WTC11 (cell line): Measurements from ENCODE around the gene CD80. TPM values are rescaled to one million over a fixed set of nuclear protein-coding genes. Genes with fewer than 3 reads are reported as not detected.
"Not testable (repeated sequence)": the region's sequence is repeated elsewhere in the genome, so short reads cannot be mapped to it uniquely, and the experiment has no call there.

Experiments
- ATAC-seq: fragments of 200-7000 bp; cut with Tn5 transposase; 2 replicates; pipeline ENCODE4 v1.10.0; 2021; ENCODE audit warnings: mild to moderate bottlenecking, moderate library complexity
- CTCF ChIA-PET: fragments of 300-600 bp; sonication (Branson Sonifier 250); formaldehyde crosslinking; loops from one replicate; lab custom pipeline; 2021; ENCODE audit warnings: antibody characterized with exemption; lab: Charles Lee
- POLR2A ChIA-PET: fragments of 350-600 bp; sonication (Branson Sonifier 250); formaldehyde crosslinking; loops from one replicate; lab custom pipeline; 2021; ENCODE audit warnings: antibody characterized with exemption; lab: Charles Lee
- DNase-seq: peaks from one replicate; pipeline ENCODE4 v3.0.0; 2021; ENCODE audit warnings: low spot score
- H3K27ac Mint-ChIP-seq: 2 replicates; pipeline ENCODE4 v1.8.0; 2021; ENCODE audit warnings: mixed read lengths
- H3K27me3 Mint-ChIP-seq: 2 replicates; pipeline ENCODE4 v1.8.0; 2021; ENCODE audit warnings: low read depth, mild to moderate bottlenecking, moderate library complexity, mixed read lengths
- H3K36me3 Mint-ChIP-seq: 2 replicates; pipeline ENCODE4 v1.8.0; 2021; ENCODE audit warnings: mixed read lengths
- H3K4me1 Mint-ChIP-seq: 2 replicates; pipeline ENCODE4 v1.8.0; 2022; ENCODE audit warnings: mixed read lengths
- H3K4me3 Mint-ChIP-seq: 2 replicates; pipeline ENCODE4 v1.8.0; 2021; ENCODE audit warnings: mild to moderate bottlenecking, moderate library complexity, mixed read lengths
- H3K9me3 Mint-ChIP-seq: 2 replicates; pipeline ENCODE4 v1.8.0; 2021; ENCODE audit warnings: mixed read lengths
- ATF3 ChIP-seq: sonication (generic); formaldehyde crosslinking; conservative IDR thresholded peaks from 2 replicates; pipeline ENCODE4 v1.8.1; 2022; ENCODE audit warnings: mild to moderate bottlenecking, missing genetic modification reagents
- E2F1 ChIP-seq: sonication (generic); formaldehyde crosslinking; IDR thresholded peaks from 2 replicates; pipeline ENCODE4 v1.8.0; 2022; ENCODE audit warnings: mild to moderate bottlenecking, missing genetic modification reagents
- E2F5 ChIP-seq: sonication (generic); formaldehyde crosslinking; IDR thresholded peaks from 2 replicates; pipeline ENCODE4 v1.8.1; 2022; ENCODE audit warnings: mild to moderate bottlenecking, moderate library complexity, missing genetic modification reagents
- ELF4 ChIP-seq: sonication (generic); formaldehyde crosslinking; IDR thresholded peaks from 2 replicates; pipeline ENCODE4 v1.8.1; 2022; ENCODE audit warnings: low read depth, mild to moderate bottlenecking, moderate library complexity, missing genetic modification reagents
- ESRRA ChIP-seq: sonication (generic); formaldehyde crosslinking; IDR thresholded peaks from 2 replicates; pipeline ENCODE4 v1.8.1; 2022; ENCODE audit warnings: mild to moderate bottlenecking, missing genetic modification reagents, borderline replicate concordance
- FOXJ3 ChIP-seq: sonication (generic); formaldehyde crosslinking; IDR thresholded peaks from 2 replicates; pipeline ENCODE4 v1.9.0; 2021; ENCODE audit warnings: missing genetic modification reagents, mild to moderate bottlenecking, borderline replicate concordance
- GTF2I ChIP-seq: fragments of 250-450 bp; sonication (Bioruptor Pico); conservative IDR thresholded peaks from 2 replicates; pipeline ENCODE4 v1.4.0; 2021; ENCODE audit warnings: mild to moderate bottlenecking
- MXD4 ChIP-seq: fragments of 250-450 bp; sonication (Bioruptor Pico); IDR thresholded peaks from 2 replicates; pipeline ENCODE4 v1.8.0; 2021; ENCODE audit warnings: mild to moderate bottlenecking, moderate library complexity, borderline replicate concordance
- MYBL2 ChIP-seq: sonication (generic); formaldehyde crosslinking; IDR thresholded peaks from 2 replicates; pipeline ENCODE4 v1.8.1; 2023; ENCODE audit warnings: mild to moderate bottlenecking, moderate library complexity, missing genetic modification reagents
- NFATC4 ChIP-seq: fragments of 250-450 bp; sonication (Bioruptor Pico); IDR thresholded peaks from 2 replicates; pipeline ENCODE4 v1.9.0; 2021; ENCODE audit warnings: mild to moderate bottlenecking
- NFYB ChIP-seq: sonication (generic); formaldehyde crosslinking; conservative IDR thresholded peaks from 2 replicates; pipeline ENCODE4 v1.8.0; 2022; ENCODE audit warnings: low read depth, missing genetic modification reagents
- NR1H2 ChIP-seq: sonication (generic); formaldehyde crosslinking; IDR thresholded peaks from 2 replicates; pipeline ENCODE4 v1.9.0; 2021; ENCODE audit warnings: mild to moderate bottlenecking, moderate library complexity, missing genetic modification reagents
- NR2C2 ChIP-seq: sonication (generic); formaldehyde crosslinking; IDR thresholded peaks from 2 replicates; pipeline ENCODE4 v1.8.0; 2022; ENCODE audit warnings: mild to moderate bottlenecking, missing genetic modification reagents
- PRRX2 ChIP-seq: fragments of 250-450 bp; sonication (Bioruptor Pico); IDR thresholded peaks from 2 replicates; pipeline ENCODE4 v1.8.0; 2021; ENCODE audit warnings: mild to moderate bottlenecking
- RORB ChIP-seq: fragments of 250-450 bp; sonication (Bioruptor Pico); IDR thresholded peaks from 2 replicates; pipeline ENCODE4 v1.9.0; 2021; ENCODE audit warnings: mild to moderate bottlenecking
- TP53 ChIP-seq: sonication (generic); formaldehyde crosslinking; IDR thresholded peaks from 2 replicates; pipeline ENCODE4 v1.8.1; 2023; ENCODE audit warnings: mild to moderate bottlenecking, missing genetic modification reagents
- USF2 ChIP-seq: sonication (generic); formaldehyde crosslinking; IDR thresholded peaks from 2 replicates; pipeline ENCODE4 v1.8.1; 2023; ENCODE audit warnings: mild to moderate bottlenecking, missing genetic modification reagents, moderate library complexity
- ZNF121 ChIP-seq: sonication (generic); formaldehyde crosslinking; IDR thresholded peaks from 2 replicates; pipeline ENCODE4 v1.8.0; 2023; ENCODE audit warnings: missing genetic modification reagents
- ZNF263 ChIP-seq: sonication (generic); formaldehyde crosslinking; IDR thresholded peaks from 2 replicates; pipeline ENCODE4 v1.8.1; 2022; ENCODE audit warnings: low read depth, mild to moderate bottlenecking, moderate library complexity, missing genetic modification reagents
- ZNF396 ChIP-seq: fragments of 250-450 bp; sonication (Bioruptor Pico); IDR thresholded peaks from 2 replicates; pipeline ENCODE4 v1.8.0; 2021; ENCODE audit warnings: mild to moderate bottlenecking, moderate library complexity, borderline replicate concordance
- ZNF425 ChIP-seq: fragments of 250-450 bp; sonication (Bioruptor Pico); conservative IDR thresholded peaks from 2 replicates; pipeline ENCODE4 v1.9.0; 2021; ENCODE audit warnings: mild to moderate bottlenecking
- ZNF512 ChIP-seq: sonication (generic); formaldehyde crosslinking; IDR thresholded peaks from 2 replicates; pipeline ENCODE4 v1.8.1; 2022; ENCODE audit warnings: missing genetic modification reagents, borderline replicate concordance
- ZNF671 ChIP-seq: fragments of 250-450 bp; sonication (Bioruptor Pico); IDR thresholded peaks from 2 replicates; pipeline ENCODE4 v1.8.0; 2021; ENCODE audit warnings: mild to moderate bottlenecking
- total RNA-seq: library from RNA; stranded (reverse); gene quantifications from 3 replicates; pipeline ENCODE4 v1.2.3, GENCODE V29; 2021

Gene CD80
- total RNA-seq, 1 experiment from 2014 or later, result 0.24 TPM

- Mint-ChIP-seq H3K27me3 (no peaks in the 10 kb centered on the region; the same call in 1 of the 2 replicates), H3K4me3 (no peak overlapping the region), H3K27ac (no peak overlapping the region), H3K36me3 (no peaks in the 10 kb centered on the region), H3K9me3 (no peaks in the 10 kb centered on the region), H3K4me1 (peaks cover 12% of the 10 kb centered on the region; the same call in 1 of the 2 replicates)
- ATAC-seq, result no peak
- CTCF ChIA-PET, result no interaction called here
- DNase-seq, result no peak
- TF ChIP-seq RORB (CRISPR knock-in tag) (no peak), NFYB (CRISPR knock-in tag) (no peak), USF2 (no peak), ESRRA (CRISPR knock-in tag) (no peak), NR2C2 (CRISPR knock-in tag) (no peak), ZNF121 (no peak), TP53 (CRISPR knock-in tag) (no peak), PRRX2 (CRISPR knock-in tag) (no peak), E2F5 (no peak), NFATC4 (CRISPR knock-in tag) (no peak)
- TF ChIP-seq, all 79 proteins: peak for 0
- POLR2A ChIA-PET, result no interaction called here
These were observed 5.5 kb downstream of the CD80 start for GRCh38 chr3:119553823-119554415.

GRCh38 chr3:119552928-119553327, 6.5 kb downstream of the CD80 start:
- DNase-seq, H3K9me3 Mint-ChIP-seq, CTCF ChIA-PET, ATAC-seq, H3K27ac Mint-ChIP-seq, H3K4me3 Mint-ChIP-seq, POLR2A ChIA-PET, H3K36me3 Mint-ChIP-seq, H3K27me3 Mint-ChIP-seq: not testable (repeated sequence)
- peaks cover 12% of the 10 kb centered on the region; the same call in 1 of the 2 replicates for H3K4me1 Mint-ChIP-seq

- ChIA-PET POLR2A (no interaction called here), CTCF (interaction anchor here (0.6 to 0.9 kb wide), 2 partner anchors 49 to 360 kb away, joined by 4 to 5 read pairs; no protein-coding TSS in a partner anchor)
- H3K9me3 Mint-ChIP-seq, result no peaks in the 10 kb centered on the region
- ATAC-seq (peak; percentile 38), DNase-seq (no peak)
- H3K4me3 Mint-ChIP-seq, result no peak overlapping the region
- H3K27ac Mint-ChIP-seq, result no peak overlapping the region
- no peaks in the 10 kb centered on the region for H3K36me3 Mint-ChIP-seq
- H3K4me1 Mint-ChIP-seq, result peaks cover 12% of the 10 kb centered on the region; the same call in 1 of the 2 replicates
- TF ChIP-seq NR1H2 (CRISPR knock-in tag) (no peak), MXD4 (CRISPR knock-in tag) (no peak), ZNF263 (CRISPR knock-in tag) (no peak), ELF4 (CRISPR knock-in tag) (no peak), ZNF396 (no peak), FOXJ3 (CRISPR knock-in tag) (no peak), MYBL2 (CRISPR knock-in tag) (no peak)
- H3K27me3 Mint-ChIP-seq, result no peaks in the 10 kb centered on the region; the same call in 1 of the 2 replicates
These were observed 7.8 kb downstream of the CD80 start for GRCh38 chr3:119551598-119551997.

GRCh38 chr3:119550192-119550910, 9.1 kb downstream of the CD80 start:
- H3K27me3 Mint-ChIP-seq, result no peaks in the 10 kb centered on the region
- ATAC-seq (no peak), DNase-seq (no peak)
- no peaks in the 10 kb centered on the region for H3K9me3 Mint-ChIP-seq
- peaks cover 6% of the 10 kb centered on the region; the same call in 1 of the 2 replicates for H3K4me1 Mint-ChIP-seq
- CTCF ChIA-PET, result no interaction called here
- POLR2A ChIA-PET, result no interaction called here
- no peak overlapping the region for H3K27ac Mint-ChIP-seq
- no peaks in the 10 kb centered on the region for H3K36me3 Mint-ChIP-seq
- no peak overlapping the region for H3K4me3 Mint-ChIP-seq
- TF ChIP-seq ZNF671 (CRISPR knock-in tag) (no peak), ZNF425 (CRISPR knock-in tag) (no peak), E2F1 (no peak), ZNF512 (CRISPR knock-in tag) (no peak), MYBL2 (CRISPR knock-in tag) (no peak), ATF3 (no peak), GTF2I (CRISPR knock-in tag) (no peak)
